ENCODE measurements around the gene C22orf42.
A peak's percentile ranks its signal among the peaks of the same experiment; 100 is the strongest.
"Not testable (repeated sequence)": the region's sequence is repeated elsewhere in the genome, so short reads cannot be mapped to it uniquely, and the experiment has no call there.

Gene C22orf42

GRCh38 chr22:32158712-32159533 is at the start of gene C22orf42:
C22orf42 (minus strand) TSS chr22:32159303; CDS start chr22:32159215, 88 bp downstream.
- no peak for DNase-seq

- no peak for DNase-seq
Observed at GRCh38 chr22:32208681-32209080, 49.6 kb upstream of the C22orf42 start.

GRCh38 chr22:32207971-32208480 is 48.9 kb upstream of the C22orf42 start:
- no peak for DNase-seq

GRCh38 chr22:32206774-32207758 is 48.0 kb upstream of the C22orf42 start:
- DNase-seq = peak; percentile 36

- DNase-seq = no peak
Observed at GRCh38 chr22:32205974-32206773, 47.1 kb upstream of the C22orf42 start.

GRCh38 chr22:32204856-32205722 is 46.0 kb upstream of the C22orf42 start, which contains the start of gene RFPL2:
RFPL2 (minus strand) TSS chr22:32205073; CDS start chr22:32202451, 2,622 bp downstream.
- DNase-seq = no peak

- DNase-seq = no peak
Observed at GRCh38 chr22:32204040-32204855, 45.1 kb upstream of the C22orf42 start.

GRCh38 chr22:32203181-32204039 is 44.3 kb upstream of the C22orf42 start:
- DNase-seq = no peak

- peak; percentile 70 for DNase-seq
Observed at GRCh38 chr22:32202539-32203180, 43.6 kb upstream of the C22orf42 start.

GRCh38 chr22:32202161-32202538 is 43.0 kb upstream of the C22orf42 start:
- no peak for DNase-seq

- DNase-seq = no peak
Observed at GRCh38 chr22:32200752-32201151, 41.6 kb upstream of the C22orf42 start.

GRCh38 chr22:32199961-32200360 is 40.9 kb upstream of the C22orf42 start:
- no peak for DNase-seq

- DNase-seq = no peak
Observed at GRCh38 chr22:32199341-32199740, 40.2 kb upstream of the C22orf42 start.

- DNase-seq = not testable (repeated sequence)
Observed at GRCh38 chr22:32197553-32198226, 38.6 kb upstream of the C22orf42 start.

GRCh38 chr22:32195900-32196299 is 36.8 kb upstream of the C22orf42 start:
- not testable (repeated sequence) for DNase-seq

GRCh38 chr22:32193346-32193745 is 34.2 kb upstream of the C22orf42 start:
- not testable (repeated sequence) for DNase-seq

GRCh38 chr22:32191021-32191420 is 31.9 kb upstream of the C22orf42 start:
- DNase-seq = not testable (repeated sequence)

- DNase-seq = no peak
Observed at GRCh38 chr22:32185821-32186220, 26.7 kb upstream of the C22orf42 start.

All from 8988T (cell line).